Measurements from ENCODE around the gene RPE. TPM values are rescaled to one million over a fixed set of nuclear protein-coding genes. Genes with fewer than 3 reads are reported as not detected.
A peak's percentile ranks its signal among the peaks of the same experiment; 100 is the strongest.

The RPE gene
- 10 to 100 TPM; 38.1 to 49.2 TPM for total RNA-seq

- Mint-ChIP-seq H3K9me3 (peaks cover 3% of the 10 kb centered on the region), H3K27me3 (no peaks in the 10 kb centered on the region), H3K27ac (peak within 1 kb of the TSS; percentile 90), H3K4me3 (peak within 1 kb of the TSS; percentile 98), H3K36me3 (ENCODE audit: low read depth) (peaks cover 19% of the 10 kb centered on the region), H3K4me1 (peaks cover 65% of the 10 kb centered on the region)
- POLR2A ChIA-PET: no interaction called here
- CTCF ChIA-PET: interaction anchor here (0.5 to 1.0 kb wide), 2 partner anchors 12 to 371 kb away, joined by 3 read pairs; no protein-coding TSS in a partner anchor
- peak; percentile 98 for DNase-seq
Observed at GRCh38 chr2:210002158-210003157, at the start of gene RPE. RPE (plus strand) TSS chr2:210002638; CDS start chr2:210002662, 24 bp downstream.

- H3K27me3 Mint-ChIP-seq: peaks cover 11% of the 10 kb centered on the region
- no peaks in the 10 kb centered on the region for H3K36me3 Mint-ChIP-seq (ENCODE audit: low read depth)
- no peak overlapping the region for H3K27ac Mint-ChIP-seq
- no peak overlapping the region for H3K4me3 Mint-ChIP-seq
- CTCF ChIA-PET: no interaction called here
- H3K9me3 Mint-ChIP-seq: no peaks in the 10 kb centered on the region
- no peak for DNase-seq
- POLR2A ChIA-PET: no interaction called here
- no peaks in the 10 kb centered on the region for H3K4me1 Mint-ChIP-seq
Observed at GRCh38 chr2:209956271-209956670, 46.2 kb upstream of the RPE start.

DNA sequence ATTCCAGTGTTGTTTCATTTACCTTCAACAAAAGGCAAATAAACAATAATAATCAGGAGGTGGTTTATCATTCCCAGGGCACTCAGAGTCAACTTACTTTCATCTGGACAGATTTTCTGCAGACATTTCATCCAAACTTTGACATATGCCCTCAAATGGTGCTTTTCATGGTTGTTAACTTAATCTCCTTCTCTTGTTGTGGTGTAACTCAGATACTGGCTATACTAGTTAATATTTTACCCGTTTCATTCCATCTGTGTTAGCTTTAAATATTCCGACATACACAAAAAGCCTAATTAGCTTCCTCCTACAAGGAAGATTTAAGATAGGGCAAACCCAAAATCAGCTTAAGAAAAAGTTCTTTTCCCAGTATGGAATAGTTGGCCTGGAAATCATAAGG is 44.4 kb upstream of the RPE start:
- no peak for DNase-seq
- ChIA-PET CTCF (no interaction called here), POLR2A (no interaction called here)
- Mint-ChIP-seq H3K36me3 (ENCODE audit: low read depth) (no peaks in the 10 kb centered on the region), H3K9me3 (no peaks in the 10 kb centered on the region), H3K27me3 (peaks cover 12% of the 10 kb centered on the region), H3K4me1 (no peaks in the 10 kb centered on the region), H3K4me3 (no peak overlapping the region), H3K27ac (no peak overlapping the region)

DNA sequence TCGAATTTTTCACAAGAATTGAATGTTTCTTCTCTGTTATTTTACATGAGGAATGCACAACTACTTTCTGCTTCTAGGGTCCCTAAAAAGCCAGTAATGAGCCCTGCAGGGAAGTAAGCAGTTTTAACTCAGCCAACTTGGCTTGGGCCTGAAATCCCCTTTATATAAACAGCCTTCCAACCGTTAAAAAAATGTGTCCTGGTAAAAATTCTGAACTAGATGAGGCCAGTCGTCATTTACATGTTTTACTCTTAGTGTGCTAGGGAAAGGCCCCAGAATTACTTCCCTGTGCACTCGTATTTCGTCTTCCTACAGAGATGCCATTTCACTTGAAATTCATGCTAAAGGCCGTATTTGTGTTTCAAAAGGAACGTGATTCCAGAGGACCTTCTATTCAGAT is 42.4 kb upstream of the RPE start:
- ChIA-PET POLR2A (no interaction called here), CTCF (interaction anchor here (1.4 kb wide), 1 partner anchor 13 kb away, joined by 3 read pairs; no protein-coding TSS in a partner anchor)
- Mint-ChIP-seq H3K27me3 (peaks cover 13% of the 10 kb centered on the region), H3K4me3 (no peak overlapping the region), H3K36me3 (ENCODE audit: low read depth) (no peaks in the 10 kb centered on the region), H3K9me3 (no peaks in the 10 kb centered on the region), H3K4me1 (no peaks in the 10 kb centered on the region), H3K27ac (no peak overlapping the region)
- DNase-seq: no peak

GRCh38 chr2:209960676-209961630 is 41.5 kb upstream of the RPE start:
- H3K9me3 Mint-ChIP-seq: no peaks in the 10 kb centered on the region
- H3K4me3 Mint-ChIP-seq: no peak overlapping the region
- peaks cover 12% of the 10 kb centered on the region for H3K27me3 Mint-ChIP-seq
- DNase-seq: peak; percentile 38
- no peaks in the 10 kb centered on the region for H3K4me1 Mint-ChIP-seq
- H3K27ac Mint-ChIP-seq: no peak overlapping the region
- H3K36me3 Mint-ChIP-seq (ENCODE audit: low read depth): no peaks in the 10 kb centered on the region
- POLR2A ChIA-PET: no interaction called here
- CTCF ChIA-PET: interaction anchor here (0.8 to 1.4 kb wide), 2 partner anchors 12 to 238 kb away, joined by 3 read pairs; no protein-coding TSS in a partner anchor

DNA sequence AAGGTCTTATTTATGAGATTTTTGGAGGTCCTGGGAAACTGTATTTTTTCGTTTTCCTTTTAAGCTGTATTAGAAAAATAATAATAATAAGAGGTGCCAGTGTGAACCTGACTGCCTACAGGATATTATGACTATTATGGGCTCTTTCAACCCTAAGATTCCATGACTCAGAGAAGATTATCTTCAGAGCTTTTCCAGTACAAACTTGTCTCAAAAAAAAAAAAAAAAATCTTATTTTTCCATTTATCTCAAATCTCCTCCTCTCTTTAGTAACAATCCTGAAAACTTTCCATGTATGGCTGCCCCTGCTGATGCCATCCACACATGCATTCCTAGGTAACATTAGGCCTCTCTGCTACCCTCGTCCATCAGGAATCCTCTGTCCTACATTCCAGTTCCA is 36.7 kb upstream of the RPE start:
- H3K27me3 Mint-ChIP-seq: peaks cover 4% of the 10 kb centered on the region
- no peaks in the 10 kb centered on the region for H3K9me3 Mint-ChIP-seq
- no peaks in the 10 kb centered on the region for H3K36me3 Mint-ChIP-seq (ENCODE audit: low read depth)
- CTCF ChIA-PET: no interaction called here
- no peak overlapping the region for H3K27ac Mint-ChIP-seq
- H3K4me1 Mint-ChIP-seq: no peaks in the 10 kb centered on the region
- POLR2A ChIA-PET: no interaction called here
- no peak for DNase-seq
- H3K4me3 Mint-ChIP-seq: no peak overlapping the region

DNA sequence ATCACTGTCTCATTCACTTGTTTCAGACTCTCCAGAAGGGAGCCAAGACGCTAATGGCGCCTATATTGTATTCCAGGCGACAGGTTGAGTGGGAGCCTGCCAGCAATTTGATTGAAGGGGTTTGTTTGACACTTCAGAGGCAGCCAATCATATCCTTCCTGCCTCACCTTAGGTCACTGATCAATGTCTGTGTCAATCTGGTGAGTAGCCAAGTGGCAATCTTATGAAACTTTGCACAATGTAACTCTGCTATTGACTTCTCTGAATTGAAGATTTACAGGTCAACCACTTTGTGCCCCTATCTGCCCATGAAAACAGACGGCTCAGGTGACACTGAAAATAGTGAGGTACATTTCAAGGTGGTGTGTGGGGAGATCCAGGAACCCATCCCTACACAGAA is 32.7 kb upstream of the RPE start:
- Mint-ChIP-seq H3K27ac (no peak overlapping the region), H3K4me1 (no peaks in the 10 kb centered on the region), H3K4me3 (no peak overlapping the region), H3K9me3 (no peaks in the 10 kb centered on the region), H3K36me3 (ENCODE audit: low read depth) (no peaks in the 10 kb centered on the region), H3K27me3 (peaks cover 12% of the 10 kb centered on the region)
- CTCF ChIA-PET: no interaction called here
- POLR2A ChIA-PET: no interaction called here
- DNase-seq: no peak

DNA sequence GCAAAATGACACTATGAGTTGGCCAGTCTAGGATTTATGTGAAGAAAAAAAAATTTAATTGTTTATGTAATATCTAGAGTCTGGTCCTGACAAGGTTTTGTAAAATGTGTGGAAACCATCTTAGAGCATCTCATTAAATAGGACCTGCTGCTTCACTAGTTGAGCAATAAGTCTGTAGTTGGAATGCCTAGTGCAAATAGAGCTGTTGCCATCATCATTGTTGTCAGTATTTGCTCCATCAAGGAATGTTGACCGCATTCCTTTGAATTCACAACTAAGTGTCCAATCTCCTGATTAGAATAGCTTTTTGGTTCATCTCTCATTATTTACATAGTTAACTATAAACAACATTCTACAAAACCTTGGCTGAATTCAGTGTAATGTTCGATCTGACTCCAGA is 32.2 kb upstream of the RPE start:
- ChIA-PET CTCF (no interaction called here), POLR2A (no interaction called here)
- DNase-seq: no peak
- Mint-ChIP-seq H3K27ac (no peak overlapping the region), H3K9me3 (no peaks in the 10 kb centered on the region), H3K27me3 (peaks cover 12% of the 10 kb centered on the region), H3K4me3 (no peak overlapping the region), H3K4me1 (no peaks in the 10 kb centered on the region), H3K36me3 (ENCODE audit: low read depth) (no peaks in the 10 kb centered on the region)

DNA sequence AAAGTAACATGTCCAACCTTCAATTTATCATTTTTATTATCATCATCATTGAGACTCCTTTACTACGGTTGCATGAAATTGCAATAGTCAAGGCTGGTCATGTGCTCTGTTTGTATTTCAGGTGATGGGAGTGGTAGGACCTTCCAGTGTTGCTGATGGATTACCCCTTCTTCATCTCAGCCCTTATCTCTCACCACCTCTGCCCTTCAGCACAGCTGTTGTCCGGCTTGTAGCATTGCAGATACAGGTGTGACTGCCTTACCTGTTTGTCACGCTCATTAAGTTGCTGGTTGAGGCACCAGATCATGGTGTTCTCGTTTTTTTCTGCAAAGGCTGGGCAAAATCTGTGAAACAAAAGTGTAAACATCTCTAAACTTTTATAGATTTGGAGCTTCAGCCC is 31.7 kb upstream of the RPE start:
- no peaks in the 10 kb centered on the region for H3K9me3 Mint-ChIP-seq
- H3K4me1 Mint-ChIP-seq: no peaks in the 10 kb centered on the region
- ChIA-PET POLR2A (no interaction called here), CTCF (no interaction called here)
- no peak overlapping the region for H3K4me3 Mint-ChIP-seq
- peaks cover 12% of the 10 kb centered on the region for H3K27me3 Mint-ChIP-seq
- no peaks in the 10 kb centered on the region for H3K36me3 Mint-ChIP-seq (ENCODE audit: low read depth)
- no peak for DNase-seq
- H3K27ac Mint-ChIP-seq: no peak overlapping the region

GRCh38 chr2:209973328-209973727 is 29.1 kb upstream of the RPE start:
- H3K4me1 Mint-ChIP-seq: no peaks in the 10 kb centered on the region
- ChIA-PET POLR2A (no interaction called here), CTCF (interaction anchor here (1.2 kb wide), 1 partner anchor 12 kb away, joined by 3 read pairs; no protein-coding TSS in a partner anchor)
- DNase-seq: no peak
- H3K27me3 Mint-ChIP-seq: peaks cover 12% of the 10 kb centered on the region
- no peaks in the 10 kb centered on the region for H3K36me3 Mint-ChIP-seq (ENCODE audit: low read depth)
- H3K27ac Mint-ChIP-seq: no peak overlapping the region
- no peak overlapping the region for H3K4me3 Mint-ChIP-seq
- no peaks in the 10 kb centered on the region for H3K9me3 Mint-ChIP-seq

DNA sequence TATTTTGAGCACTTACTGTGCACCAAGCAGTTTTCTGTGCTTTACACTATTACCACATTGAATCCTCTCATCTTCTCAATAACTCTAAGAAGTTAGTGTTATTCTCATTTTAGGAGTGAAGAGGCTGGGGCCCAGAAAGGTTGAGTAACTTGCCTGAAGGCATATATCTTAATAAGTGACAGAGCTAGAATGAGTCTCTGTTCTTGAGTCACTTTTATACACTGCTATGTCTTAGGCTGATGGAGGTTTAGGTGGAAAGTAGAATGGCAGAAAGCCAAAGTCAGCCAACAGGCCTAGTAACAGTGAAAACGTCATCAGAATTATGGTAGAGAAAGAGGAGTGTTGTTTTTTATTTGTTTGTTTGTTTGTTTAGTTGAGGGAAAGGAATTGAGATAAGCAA is 27.9 kb upstream of the RPE start:
- no peak overlapping the region for H3K27ac Mint-ChIP-seq
- DNase-seq: no peak
- H3K9me3 Mint-ChIP-seq: no peaks in the 10 kb centered on the region
- H3K4me1 Mint-ChIP-seq: no peaks in the 10 kb centered on the region
- peaks cover 12% of the 10 kb centered on the region for H3K27me3 Mint-ChIP-seq
- no peak overlapping the region for H3K4me3 Mint-ChIP-seq
- CTCF ChIA-PET: no interaction called here
- POLR2A ChIA-PET: no interaction called here
- H3K36me3 Mint-ChIP-seq (ENCODE audit: low read depth): no peaks in the 10 kb centered on the region

GRCh38 chr2:209976698-209977385 is 25.6 kb upstream of the RPE start:
- no peak for DNase-seq
- ChIA-PET POLR2A (no interaction called here), CTCF (interaction anchor here (1.2 to 2.0 kb wide), 3 partner anchors 14 to 220 kb away, joined by 3 to 6 read pairs (median 4); no protein-coding TSS in a partner anchor)
- Mint-ChIP-seq H3K27me3 (peaks cover 15% of the 10 kb centered on the region), H3K9me3 (no peaks in the 10 kb centered on the region), H3K27ac (no peak overlapping the region), H3K4me1 (no peaks in the 10 kb centered on the region), H3K36me3 (ENCODE audit: low read depth) (no peaks in the 10 kb centered on the region), H3K4me3 (no peak overlapping the region)
